IPS-18a (cell line): Measurements from ENCODE around the gene MANSC1.

ENCODE experiments used
- H3K27ac ChIP-seq: one replicate; pipeline ENCODE4 v1.5.1; 2013; ENCODE audit warnings: low read length
- H3K27me3 ChIP-seq: one replicate; pipeline ENCODE4 v1.6.1; 2013; ENCODE audit warnings: mild to moderate bottlenecking, low read length; ENCODE audit not compliant: control insufficient read depth, insufficient read depth
- H3K36me3 ChIP-seq: one replicate; pipeline ENCODE4 v1.6.1; 2013; ENCODE audit warnings: low read depth, low read length; ENCODE audit not compliant: control insufficient read depth
- H3K4me1 ChIP-seq: one replicate; pipeline ENCODE4 v1.6.1; 2013; ENCODE audit warnings: low read depth, low read length; ENCODE audit not compliant: control insufficient read depth
- H3K4me3 ChIP-seq: one replicate; pipeline ENCODE4 v1.5.1; 2013; ENCODE audit warnings: low read length
- H3K9ac ChIP-seq: one replicate; pipeline ENCODE4 v1.6.1; 2013; ENCODE audit warnings: mild to moderate bottlenecking, low read length, moderate library complexity
- H3K9me3 ChIP-seq: one replicate; pipeline ENCODE4 v1.6.1; 2013; ENCODE audit warnings: low read depth, low read length; ENCODE audit not compliant: control insufficient read depth

Gene MANSC1

DNA sequence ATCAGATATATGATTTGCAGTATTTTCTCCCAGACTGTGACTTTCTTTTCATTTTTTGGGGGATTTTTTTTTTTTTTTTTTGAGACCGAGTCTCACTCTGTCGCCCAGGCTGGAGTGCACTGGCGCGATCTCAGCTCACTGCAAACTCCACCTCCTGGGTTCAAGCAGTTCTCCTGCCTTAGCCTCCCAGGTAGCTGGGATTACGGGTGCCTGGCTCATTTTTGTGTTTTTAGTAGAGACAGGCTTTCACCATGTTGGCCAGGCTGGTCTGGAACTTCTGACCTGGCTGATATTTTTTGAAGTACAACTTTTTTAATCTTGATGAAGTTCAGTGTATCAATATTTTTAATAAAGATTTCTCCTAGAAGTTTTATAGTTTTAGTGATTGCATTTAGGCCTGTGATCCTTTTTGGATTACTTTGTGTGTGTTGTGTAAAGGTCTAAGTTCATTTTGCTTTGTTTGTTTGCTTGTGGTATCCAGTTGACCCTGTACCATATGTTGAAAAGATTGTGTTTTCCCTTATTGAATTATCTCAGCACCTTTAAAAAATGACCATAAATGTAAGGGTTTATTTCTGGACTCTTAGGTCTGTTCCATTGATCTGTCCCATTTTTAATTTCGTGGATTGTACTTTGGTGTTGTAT lies 31.0 kb upstream of the MANSC1 start:
- Histone ChIP-seq H3K4me3 (no peak overlapping the region), H3K36me3 (no peaks in the 10 kb centered on the region), H3K27ac (no peak overlapping the region), H3K4me1 (peaks cover 30% of the 10 kb centered on the region), H3K9me3 (no peaks in the 10 kb centered on the region), H3K27me3 (no peaks in the 10 kb centered on the region), H3K9ac (no peak overlapping the region)

DNA sequence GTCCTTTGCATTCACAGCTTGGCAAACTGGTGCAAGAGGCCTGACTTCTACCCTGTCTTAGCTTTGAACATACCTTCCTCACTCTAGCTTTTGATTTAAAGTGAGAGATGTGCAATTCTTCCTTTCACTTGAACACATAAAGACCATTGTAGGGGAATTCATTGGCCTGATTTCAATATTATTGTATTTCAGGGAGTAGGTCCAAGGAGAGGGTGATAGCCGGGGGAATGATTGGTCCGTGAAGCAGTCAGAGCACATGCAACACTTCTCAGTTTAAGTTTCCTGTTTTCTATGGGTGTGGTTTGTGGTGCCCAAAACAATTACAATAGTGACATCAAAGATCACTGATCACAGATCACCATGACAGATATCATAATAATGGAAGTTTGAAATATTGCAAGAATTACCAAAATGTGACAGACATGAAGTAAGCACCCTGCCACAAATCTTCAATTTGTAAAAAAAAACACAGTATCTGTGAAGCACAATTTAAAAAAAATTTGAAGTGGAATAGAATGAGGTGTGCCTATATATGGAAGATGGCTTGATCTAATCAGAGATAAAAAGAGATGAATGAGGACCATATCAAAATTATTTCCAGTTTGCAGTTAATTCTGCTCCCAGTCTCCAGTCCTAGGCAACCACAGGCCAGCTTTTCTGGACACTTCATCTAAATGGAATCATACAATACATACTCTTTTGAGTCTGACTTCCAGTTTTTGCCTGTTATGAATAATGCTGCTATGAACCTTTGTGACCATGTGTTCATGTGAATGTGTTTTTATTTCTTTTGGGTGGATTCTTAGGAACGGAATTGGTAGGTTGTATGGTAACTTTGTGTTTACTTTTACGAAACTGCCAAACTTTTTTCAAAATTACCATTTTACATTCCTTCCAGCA lies 30.0 kb upstream of the MANSC1 start:
- no peak overlapping the region for H3K27ac ChIP-seq
- no peaks in the 10 kb centered on the region for H3K27me3 ChIP-seq
- H3K4me3 ChIP-seq = no peak overlapping the region
- no peaks in the 10 kb centered on the region for H3K36me3 ChIP-seq
- no peaks in the 10 kb centered on the region for H3K9me3 ChIP-seq
- H3K9ac ChIP-seq = no peak overlapping the region
- peaks cover 22% of the 10 kb centered on the region for H3K4me1 ChIP-seq

DNA sequence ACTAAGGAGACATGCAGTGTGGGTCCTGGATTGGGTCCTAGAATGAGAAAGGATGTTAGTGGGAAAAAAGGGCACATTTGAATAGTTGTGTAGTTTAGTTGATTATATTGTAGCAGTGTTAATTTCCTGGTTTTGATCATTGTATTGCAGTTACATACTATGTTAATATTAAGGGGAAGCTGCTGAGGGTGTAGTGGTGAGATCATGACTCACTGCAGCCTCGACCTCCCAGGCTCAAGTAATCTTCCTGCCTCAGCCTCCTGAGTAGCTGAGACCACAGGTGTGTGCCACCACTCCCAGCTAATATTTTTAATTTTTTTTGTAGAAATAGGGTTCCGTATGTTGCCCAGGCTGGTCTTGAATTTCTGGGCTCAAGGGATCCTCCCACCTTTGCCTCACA lies 28.6 kb upstream of the MANSC1 start:
- H3K27me3 ChIP-seq = no peaks in the 10 kb centered on the region
- peaks cover 11% of the 10 kb centered on the region for H3K4me1 ChIP-seq
- no peak overlapping the region for H3K4me3 ChIP-seq
- H3K36me3 ChIP-seq = no peaks in the 10 kb centered on the region
- H3K9ac ChIP-seq = no peak overlapping the region
- no peaks in the 10 kb centered on the region for H3K9me3 ChIP-seq
- H3K27ac ChIP-seq = no peak overlapping the region

DNA sequence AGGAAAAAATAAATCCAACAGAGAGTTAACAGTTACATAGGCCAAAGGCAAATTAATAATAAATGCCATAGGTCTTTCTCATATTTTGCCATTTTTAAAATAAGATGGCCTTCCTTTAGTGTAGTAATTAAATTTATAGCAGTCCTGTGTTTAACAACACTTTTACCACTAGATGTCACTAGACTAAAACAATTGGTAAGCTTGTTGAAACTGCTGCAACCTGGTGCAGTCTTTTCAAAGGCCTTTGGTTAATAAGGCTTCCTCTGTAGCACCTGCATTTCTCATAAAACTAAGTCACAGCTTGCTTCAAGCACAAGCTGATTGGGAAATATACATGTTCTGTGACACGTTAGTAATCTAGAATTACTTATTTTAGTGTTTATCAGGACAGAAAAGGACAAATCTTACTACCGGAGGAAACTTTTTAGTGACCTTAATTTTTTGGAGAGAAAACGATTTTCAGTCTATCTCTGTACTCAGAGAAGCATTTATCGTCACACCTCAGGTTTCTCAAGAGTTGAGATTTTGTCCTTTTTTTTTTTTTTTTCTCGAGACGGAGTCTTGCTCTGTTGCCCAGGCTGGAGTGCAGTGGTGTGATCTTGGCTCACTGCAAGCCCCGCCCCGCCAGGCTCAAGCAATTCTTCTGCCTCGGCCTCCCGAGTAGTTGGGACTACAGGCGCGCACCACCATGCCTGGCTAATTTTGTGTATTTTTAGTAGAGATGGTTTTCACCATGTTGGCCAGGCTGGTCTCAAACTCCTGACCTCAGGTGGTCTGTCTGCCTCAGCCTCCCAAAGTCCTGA lies 26.8 kb upstream of the MANSC1 start:
- Histone ChIP-seq H3K4me1 (peaks cover 3% of the 10 kb centered on the region), H3K9me3 (no peaks in the 10 kb centered on the region), H3K27me3 (no peaks in the 10 kb centered on the region), H3K4me3 (no peak overlapping the region), H3K36me3 (no peaks in the 10 kb centered on the region), H3K27ac (no peak overlapping the region), H3K9ac (no peak overlapping the region)

DNA sequence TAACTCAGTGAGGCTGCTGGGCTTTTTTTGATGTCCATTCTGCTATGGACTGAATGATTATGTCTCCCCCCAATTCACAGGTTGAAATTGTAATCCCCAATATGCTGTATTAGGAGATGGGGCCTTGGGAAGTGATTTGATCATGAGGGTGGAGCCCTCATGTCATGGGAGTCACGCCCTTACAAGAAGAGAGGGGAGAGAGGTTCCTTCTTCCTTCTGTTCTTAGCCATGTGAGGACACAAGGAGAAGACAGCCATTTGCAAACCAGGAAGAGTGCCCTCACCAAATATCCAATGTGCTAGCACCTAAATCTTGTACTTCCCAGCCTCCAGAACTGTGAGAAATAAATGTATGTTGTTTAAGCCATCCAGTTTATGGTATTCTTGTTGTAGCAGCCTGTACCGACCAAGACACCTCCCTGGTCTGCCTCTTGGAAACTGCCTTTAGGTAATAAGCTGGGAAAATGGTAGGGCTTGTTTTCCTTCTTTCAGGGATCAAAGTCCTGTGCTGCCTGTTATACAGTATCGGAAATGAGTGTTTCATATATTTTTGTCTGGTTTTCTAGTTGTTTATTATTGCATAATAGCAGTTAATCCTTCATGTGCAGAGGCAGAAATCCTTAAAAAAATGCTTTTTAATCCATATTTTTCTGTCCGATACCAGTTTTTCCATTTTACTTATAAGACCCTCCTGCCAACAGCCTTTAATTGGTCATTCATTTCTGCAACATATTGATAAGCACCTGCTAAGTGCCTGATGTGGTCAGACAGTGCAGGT lies 23.1 kb upstream of the MANSC1 start:
- H3K27ac ChIP-seq = no peak overlapping the region
- H3K27me3 ChIP-seq = no peaks in the 10 kb centered on the region
- peaks cover 3% of the 10 kb centered on the region for H3K4me1 ChIP-seq
- H3K9ac ChIP-seq = no peak overlapping the region
- no peaks in the 10 kb centered on the region for H3K9me3 ChIP-seq
- H3K36me3 ChIP-seq = no peaks in the 10 kb centered on the region
- no peak overlapping the region for H3K4me3 ChIP-seq

DNA sequence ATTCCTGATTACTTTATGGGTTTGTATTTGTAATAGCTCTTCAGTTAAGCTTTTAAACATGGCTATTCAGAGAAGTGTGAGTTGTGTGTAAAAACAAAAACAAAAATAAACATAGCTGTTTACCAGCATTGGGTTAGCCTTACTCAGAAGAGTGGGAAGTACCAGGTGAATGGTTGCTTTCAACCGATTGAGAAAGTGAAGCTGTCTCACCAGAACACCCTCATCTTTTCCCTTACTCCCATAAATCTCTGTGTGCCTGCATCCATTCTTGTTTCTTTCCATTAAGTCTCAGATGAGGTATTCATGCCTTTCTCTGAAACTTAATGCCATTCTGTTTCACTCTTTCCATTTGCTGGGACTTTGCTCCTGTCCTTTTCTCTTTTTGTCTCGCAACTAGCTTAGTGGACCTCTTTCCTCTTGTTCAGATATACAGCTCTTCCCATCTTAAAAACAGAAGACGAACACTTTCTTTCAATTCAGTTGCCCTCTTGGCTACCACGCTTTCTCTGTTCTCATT lies 17.5 kb upstream of the MANSC1 start:
- no peaks in the 10 kb centered on the region for H3K27me3 ChIP-seq
- no peaks in the 10 kb centered on the region for H3K36me3 ChIP-seq
- H3K27ac ChIP-seq = no peak overlapping the region
- no peaks in the 10 kb centered on the region for H3K9me3 ChIP-seq
- H3K4me1 ChIP-seq = no peaks in the 10 kb centered on the region
- H3K9ac ChIP-seq = no peak overlapping the region
- H3K4me3 ChIP-seq = no peak overlapping the region

DNA sequence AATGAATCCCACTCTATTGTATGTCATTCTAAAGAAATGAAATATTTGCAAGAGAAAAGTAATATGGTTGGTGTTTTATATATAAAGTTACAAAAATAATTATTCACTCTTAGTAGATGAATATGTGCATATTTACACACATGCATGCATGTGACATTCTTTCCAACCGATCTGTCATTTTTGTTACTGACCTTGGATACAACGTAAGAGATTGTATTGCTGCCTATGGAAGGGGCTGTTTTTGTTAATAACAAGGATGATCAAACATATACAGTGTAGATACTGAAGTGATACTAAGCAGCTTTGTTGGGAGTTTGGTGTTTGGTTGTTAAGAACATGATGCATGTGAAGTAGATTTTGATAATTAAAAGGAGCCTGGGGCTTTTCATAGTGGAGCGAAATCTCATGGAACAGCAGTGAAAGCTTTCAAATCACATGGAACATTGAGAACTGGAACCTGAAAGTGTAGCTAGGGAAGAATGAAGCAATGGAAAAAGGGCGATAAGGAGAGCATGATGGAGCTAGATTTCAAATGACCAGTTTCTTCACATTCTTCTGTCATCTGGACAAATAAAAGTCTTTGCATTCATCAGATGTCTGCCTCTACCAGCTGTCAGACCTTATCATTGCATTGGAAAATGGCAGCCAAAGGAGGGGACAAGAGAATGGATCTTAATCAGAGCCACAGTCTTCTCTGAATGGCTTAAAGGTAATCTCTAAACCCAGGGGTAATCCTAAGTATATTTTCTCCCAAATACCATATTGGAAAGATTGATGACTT lies 16.8 kb upstream of the MANSC1 start:
- no peak overlapping the region for H3K9ac ChIP-seq
- H3K36me3 ChIP-seq = no peaks in the 10 kb centered on the region
- no peaks in the 10 kb centered on the region for H3K4me1 ChIP-seq
- no peak overlapping the region for H3K4me3 ChIP-seq
- no peaks in the 10 kb centered on the region for H3K9me3 ChIP-seq
- no peaks in the 10 kb centered on the region for H3K27me3 ChIP-seq
- no peak overlapping the region for H3K27ac ChIP-seq

DNA sequence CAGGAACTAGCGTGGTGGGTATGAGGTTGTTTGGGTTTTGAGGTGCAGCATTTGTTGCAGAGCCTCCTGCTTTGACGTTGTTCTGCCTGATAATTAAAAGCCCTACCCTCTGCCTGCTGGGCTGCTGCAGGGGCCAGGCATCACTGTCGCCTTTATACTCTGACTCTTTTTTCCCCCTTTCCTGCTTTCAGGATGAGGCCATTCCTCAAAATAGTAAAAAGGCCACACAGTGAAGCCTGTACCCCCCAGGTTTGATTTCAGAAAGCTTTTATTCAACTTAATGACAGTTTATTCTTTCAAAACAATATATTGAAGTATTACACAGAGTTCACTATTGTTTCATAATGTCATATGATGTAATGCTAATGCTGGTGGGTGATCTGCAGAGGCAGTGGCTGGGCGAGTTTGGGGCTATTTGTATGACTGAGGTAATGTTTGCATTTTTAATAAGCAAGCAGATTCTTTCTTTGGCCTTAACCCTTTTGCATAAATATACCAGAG lies 15.9 kb upstream of the MANSC1 start:
- Histone ChIP-seq H3K36me3 (no peaks in the 10 kb centered on the region), H3K9ac (no peak overlapping the region), H3K27me3 (no peaks in the 10 kb centered on the region), H3K4me3 (no peak overlapping the region), H3K27ac (no peak overlapping the region), H3K4me1 (no peaks in the 10 kb centered on the region), H3K9me3 (no peaks in the 10 kb centered on the region)

DNA sequence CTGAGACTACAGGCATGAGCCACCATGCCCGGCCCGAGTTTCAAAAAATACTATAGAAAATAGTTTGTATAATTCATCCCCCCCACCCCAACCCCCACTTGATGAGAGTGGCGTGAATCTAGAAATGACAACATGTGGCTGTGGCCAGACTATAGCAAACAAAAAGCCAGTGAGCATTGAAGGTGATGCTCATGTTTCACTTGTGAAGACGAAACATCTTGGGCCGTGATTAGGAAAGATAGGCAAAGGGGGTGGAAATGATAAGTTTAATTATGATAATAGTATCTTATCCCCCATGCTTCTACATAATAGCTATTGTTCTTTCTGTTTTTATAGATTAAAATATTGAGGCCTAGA lies 15.4 kb upstream of the MANSC1 start:
- Histone ChIP-seq H3K9ac (no peak overlapping the region), H3K4me3 (no peak overlapping the region), H3K4me1 (no peaks in the 10 kb centered on the region), H3K36me3 (no peaks in the 10 kb centered on the region), H3K27ac (no peak overlapping the region), H3K27me3 (no peaks in the 10 kb centered on the region), H3K9me3 (no peaks in the 10 kb centered on the region)

DNA sequence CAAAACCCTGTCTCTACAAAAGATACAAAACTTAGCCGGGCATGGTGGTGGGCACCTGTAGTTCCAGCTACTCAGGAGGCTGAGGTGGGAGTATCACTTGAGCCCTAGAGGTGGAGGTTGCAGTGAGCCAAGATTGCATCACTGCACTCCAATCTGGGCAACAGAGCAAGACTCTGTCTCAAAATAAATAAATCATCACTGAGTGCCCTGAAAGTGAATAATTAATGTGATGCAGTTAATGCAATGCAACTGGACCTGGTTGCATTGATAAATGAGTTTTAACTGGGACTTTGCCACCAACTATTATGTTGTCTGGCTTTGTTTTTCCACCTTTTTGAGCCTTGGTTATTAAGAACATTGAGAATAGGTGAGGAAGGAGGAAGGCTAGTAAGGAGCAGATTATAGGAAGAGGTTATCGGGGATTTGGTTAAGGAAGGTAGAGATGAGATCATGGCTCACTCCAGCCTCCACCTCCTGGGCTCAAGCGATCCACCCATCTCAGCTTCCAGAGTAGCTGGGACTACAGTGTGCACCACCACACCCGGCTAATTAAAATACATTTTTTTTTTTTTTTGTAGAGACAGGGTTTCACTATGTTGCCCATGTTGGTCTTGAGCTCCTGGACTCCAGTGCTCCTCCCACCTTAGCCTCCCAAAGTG lies 14.9 kb upstream of the MANSC1 start:
- Histone ChIP-seq H3K4me3 (no peak overlapping the region), H3K9ac (no peak overlapping the region), H3K36me3 (no peaks in the 10 kb centered on the region), H3K9me3 (no peaks in the 10 kb centered on the region), H3K27me3 (no peaks in the 10 kb centered on the region), H3K27ac (no peak overlapping the region), H3K4me1 (no peaks in the 10 kb centered on the region)
